ENCODE measurements around the gene DIP2B.

DNA sequence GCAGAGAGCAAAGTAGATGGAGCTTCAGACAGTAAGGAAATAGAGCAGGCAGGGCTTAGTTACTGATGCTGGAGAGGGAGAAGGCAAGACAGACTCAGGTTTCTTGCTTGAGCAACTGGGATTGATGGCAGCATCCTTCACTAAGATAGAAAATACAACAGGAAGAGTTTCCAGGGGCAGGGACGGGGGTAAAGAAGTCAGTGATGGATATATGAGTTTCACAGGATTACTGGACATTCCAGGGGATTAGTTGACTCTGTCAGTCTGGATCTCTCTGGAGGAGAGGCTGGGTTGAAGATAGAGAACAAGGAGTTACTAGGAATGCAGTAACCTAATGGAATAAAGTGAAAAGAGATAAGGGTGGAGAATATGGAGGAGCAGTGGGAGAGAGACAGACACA is 184.7 kb downstream of the DIP2B start:
- TF ChIP-seq, protein P1, sequence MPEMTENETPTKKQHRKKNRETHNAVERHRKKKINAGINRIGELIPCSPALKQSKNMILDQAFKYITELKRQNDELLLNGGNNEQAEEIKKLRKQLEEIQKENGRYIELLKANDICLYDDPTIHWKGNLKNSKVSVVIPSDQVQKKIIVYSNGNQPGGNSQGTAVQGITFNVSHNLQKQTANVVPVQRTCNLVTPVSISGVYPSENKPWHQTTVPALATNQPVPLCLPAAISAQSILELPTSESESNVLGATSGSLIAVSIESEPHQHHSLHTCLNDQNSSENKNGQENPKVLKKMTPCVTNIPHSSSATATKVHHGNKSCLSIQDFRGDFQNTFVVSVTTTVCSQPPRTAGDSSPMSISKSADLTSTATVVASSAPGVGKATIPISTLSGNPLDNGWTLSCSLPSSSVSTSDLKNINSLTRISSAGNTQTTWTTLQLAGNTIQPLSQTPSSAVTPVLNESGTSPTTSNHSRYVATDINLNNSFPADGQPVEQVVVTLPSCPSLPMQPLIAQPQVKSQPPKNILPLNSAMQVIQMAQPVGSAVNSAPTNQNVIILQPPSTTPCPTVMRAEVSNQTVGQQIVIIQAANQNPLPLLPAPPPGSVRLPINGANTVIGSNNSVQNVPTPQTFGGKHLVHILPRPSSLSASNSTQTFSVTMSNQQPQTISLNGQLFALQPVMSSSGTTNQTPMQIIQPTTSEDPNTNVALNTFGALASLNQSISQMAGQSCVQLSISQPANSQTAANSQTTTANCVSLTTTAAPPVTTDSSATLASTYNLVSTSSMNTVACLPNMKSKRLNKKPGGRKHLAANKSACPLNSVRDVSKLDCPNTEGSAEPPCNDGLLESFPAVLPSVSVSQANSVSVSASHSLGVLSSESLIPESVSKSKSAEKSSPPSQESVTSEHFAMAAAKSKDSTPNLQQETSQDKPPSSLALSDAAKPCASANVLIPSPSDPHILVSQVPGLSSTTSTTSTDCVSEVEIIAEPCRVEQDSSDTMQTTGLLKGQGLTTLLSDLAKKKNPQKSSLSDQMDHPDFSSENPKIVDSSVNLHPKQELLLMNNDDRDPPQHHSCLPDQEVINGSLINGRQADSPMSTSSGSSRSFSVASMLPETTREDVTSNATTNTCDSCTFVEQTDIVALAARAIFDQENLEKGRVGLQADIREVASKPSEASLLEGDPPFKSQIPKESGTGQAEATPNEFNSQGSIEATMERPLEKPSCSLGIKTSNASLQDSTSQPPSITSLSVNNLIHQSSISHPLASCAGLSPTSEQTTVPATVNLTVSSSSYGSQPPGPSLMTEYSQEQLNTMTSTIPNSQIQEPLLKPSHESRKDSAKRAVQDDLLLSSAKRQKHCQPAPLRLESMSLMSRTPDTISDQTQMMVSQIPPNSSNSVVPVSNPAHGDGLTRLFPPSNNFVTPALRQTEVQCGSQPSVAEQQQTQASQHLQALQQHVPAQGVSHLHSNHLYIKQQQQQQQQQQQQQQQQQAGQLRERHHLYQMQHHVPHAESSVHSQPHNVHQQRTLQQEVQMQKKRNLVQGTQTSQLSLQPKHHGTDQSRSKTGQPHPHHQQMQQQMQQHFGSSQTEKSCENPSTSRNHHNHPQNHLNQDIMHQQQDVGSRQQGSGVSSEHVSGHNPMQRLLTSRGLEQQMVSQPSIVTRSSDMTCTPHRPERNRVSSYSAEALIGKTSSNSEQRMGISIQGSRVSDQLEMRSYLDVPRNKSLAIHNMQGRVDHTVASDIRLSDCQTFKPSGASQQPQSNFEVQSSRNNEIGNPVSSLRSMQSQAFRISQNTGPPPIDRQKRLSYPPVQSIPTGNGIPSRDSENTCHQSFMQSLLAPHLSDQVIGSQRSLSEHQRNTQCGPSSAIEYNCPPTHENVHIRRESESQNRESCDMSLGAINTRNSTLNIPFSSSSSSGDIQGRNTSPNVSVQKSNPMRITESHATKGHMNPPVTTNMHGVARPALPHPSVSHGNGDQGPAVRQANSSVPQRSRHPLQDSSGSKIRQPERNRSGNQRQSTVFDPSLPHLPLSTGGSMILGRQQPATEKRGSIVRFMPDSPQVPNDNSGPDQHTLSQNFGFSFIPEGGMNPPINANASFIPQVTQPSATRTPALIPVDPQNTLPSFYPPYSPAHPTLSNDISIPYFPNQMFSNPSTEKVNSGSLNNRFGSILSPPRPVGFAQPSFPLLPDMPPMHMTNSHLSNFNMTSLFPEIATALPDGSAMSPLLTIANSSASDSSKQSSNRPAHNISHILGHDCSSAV (CRISPR knock-in tag; IDR thresholded peaks at IDR 0.05; ENCODE audit: borderline replicate concordance), result no peak
- TF ChIP-seq, protein P2, sequence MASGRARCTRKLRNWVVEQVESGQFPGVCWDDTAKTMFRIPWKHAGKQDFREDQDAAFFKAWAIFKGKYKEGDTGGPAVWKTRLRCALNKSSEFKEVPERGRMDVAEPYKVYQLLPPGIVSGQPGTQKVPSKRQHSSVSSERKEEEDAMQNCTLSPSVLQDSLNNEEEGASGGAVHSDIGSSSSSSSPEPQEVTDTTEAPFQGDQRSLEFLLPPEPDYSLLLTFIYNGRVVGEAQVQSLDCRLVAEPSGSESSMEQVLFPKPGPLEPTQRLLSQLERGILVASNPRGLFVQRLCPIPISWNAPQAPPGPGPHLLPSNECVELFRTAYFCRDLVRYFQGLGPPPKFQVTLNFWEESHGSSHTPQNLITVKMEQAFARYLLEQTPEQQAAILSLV (CRISPR knock-in tag; IDR thresholded peaks at IDR 0.05; ENCODE audit: borderline replicate concordance), result no peak
- no peak for TF ChIP-seq ZNF747 (CRISPR knock-in tag; IDR thresholded peaks at IDR 0.05; ENCODE audit: borderline replicate concordance)
- TF ChIP-seq ZNF180 (CRISPR knock-in tag; IDR thresholded peaks at IDR 0.05; ENCODE audit: borderline replicate concordance, low read depth), result no peak
- no peak for TF ChIP-seq ZBTB8A (CRISPR knock-in tag; IDR thresholded peaks at IDR 0.05; ENCODE audit: borderline replicate concordance, low read depth)
- TF ChIP-seq TBX3 (IDR thresholded peaks at IDR 0.05; ENCODE audit: borderline replicate concordance), result no peak
- TF ChIP-seq, protein P3, sequence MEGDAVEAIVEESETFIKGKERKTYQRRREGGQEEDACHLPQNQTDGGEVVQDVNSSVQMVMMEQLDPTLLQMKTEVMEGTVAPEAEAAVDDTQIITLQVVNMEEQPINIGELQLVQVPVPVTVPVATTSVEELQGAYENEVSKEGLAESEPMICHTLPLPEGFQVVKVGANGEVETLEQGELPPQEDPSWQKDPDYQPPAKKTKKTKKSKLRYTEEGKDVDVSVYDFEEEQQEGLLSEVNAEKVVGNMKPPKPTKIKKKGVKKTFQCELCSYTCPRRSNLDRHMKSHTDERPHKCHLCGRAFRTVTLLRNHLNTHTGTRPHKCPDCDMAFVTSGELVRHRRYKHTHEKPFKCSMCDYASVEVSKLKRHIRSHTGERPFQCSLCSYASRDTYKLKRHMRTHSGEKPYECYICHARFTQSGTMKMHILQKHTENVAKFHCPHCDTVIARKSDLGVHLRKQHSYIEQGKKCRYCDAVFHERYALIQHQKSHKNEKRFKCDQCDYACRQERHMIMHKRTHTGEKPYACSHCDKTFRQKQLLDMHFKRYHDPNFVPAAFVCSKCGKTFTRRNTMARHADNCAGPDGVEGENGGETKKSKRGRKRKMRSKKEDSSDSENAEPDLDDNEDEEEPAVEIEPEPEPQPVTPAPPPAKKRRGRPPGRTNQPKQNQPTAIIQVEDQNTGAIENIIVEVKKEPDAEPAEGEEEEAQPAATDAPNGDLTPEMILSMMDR (CRISPR knock-in tag; IDR thresholded peaks at IDR 0.05), result no peak
- no peak for TF ChIP-seq GATAD1 (CRISPR knock-in tag; IDR thresholded peaks at IDR 0.05)
- TF ChIP-seq, protein P4, sequence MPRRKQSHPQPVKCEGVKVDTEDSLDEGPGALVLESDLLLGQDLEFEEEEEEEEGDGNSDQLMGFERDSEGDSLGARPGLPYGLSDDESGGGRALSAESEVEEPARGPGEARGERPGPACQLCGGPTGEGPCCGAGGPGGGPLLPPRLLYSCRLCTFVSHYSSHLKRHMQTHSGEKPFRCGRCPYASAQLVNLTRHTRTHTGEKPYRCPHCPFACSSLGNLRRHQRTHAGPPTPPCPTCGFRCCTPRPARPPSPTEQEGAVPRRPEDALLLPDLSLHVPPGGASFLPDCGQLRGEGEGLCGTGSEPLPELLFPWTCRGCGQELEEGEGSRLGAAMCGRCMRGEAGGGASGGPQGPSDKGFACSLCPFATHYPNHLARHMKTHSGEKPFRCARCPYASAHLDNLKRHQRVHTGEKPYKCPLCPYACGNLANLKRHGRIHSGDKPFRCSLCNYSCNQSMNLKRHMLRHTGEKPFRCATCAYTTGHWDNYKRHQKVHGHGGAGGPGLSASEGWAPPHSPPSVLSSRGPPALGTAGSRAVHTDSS (CRISPR knock-in tag; conservative IDR thresholded peaks at IDR 0.05), result no peak
- no peak for TF ChIP-seq ZNF343 (CRISPR knock-in tag; IDR thresholded peaks at IDR 0.05)
